Measurements from ENCODE around the gene ANO6.
A peak's percentile ranks its signal among the peaks of the same experiment; 100 is the strongest.
"Not testable (repeated sequence)": the region's sequence is repeated elsewhere in the genome, so short reads cannot be mapped to it uniquely, and the experiment has no call there.

Gene ANO6

GRCh38 chr12:45215419-45216229, at the start of gene ANO6:
Gene ANO6 (plus strand): TSS chr12:45216095. CDS start chr12:45216322, 227 bp downstream.
- peak; percentile 89 for DNase-seq

- DNase-seq: no peak
Observed at GRCh38 chr12:45168976-45169375, 46.9 kb upstream of the ANO6 start.

- peak; percentile 84 for DNase-seq
Observed at GRCh38 chr12:45170456-45171042, 45.3 kb upstream of the ANO6 start.

GRCh38 chr12:45173293-45173692, 42.6 kb upstream of the ANO6 start:
- DNase-seq: not testable (repeated sequence)

GRCh38 chr12:45174595-45174994, 41.3 kb upstream of the ANO6 start:
- no peak for DNase-seq

GRCh38 chr12:45178771-45179170, 37.1 kb upstream of the ANO6 start:
- DNase-seq: no peak

- DNase-seq: no peak
Observed at GRCh38 chr12:45182511-45182910, 33.4 kb upstream of the ANO6 start.

GRCh38 chr12:45183246-45183645, 32.6 kb upstream of the ANO6 start:
- DNase-seq: no peak

GRCh38 chr12:45184147-45184963, 31.5 kb upstream of the ANO6 start:
- no peak for DNase-seq

- no peak for DNase-seq
Observed at GRCh38 chr12:45186762-45187161, 29.1 kb upstream of the ANO6 start.

- no peak for DNase-seq
Observed at GRCh38 chr12:45189766-45190403, 26.0 kb upstream of the ANO6 start.

- DNase-seq: peak; percentile 16
Observed at GRCh38 chr12:45191239-45191638, 24.7 kb upstream of the ANO6 start.

GRCh38 chr12:45192707-45193106, 23.2 kb upstream of the ANO6 start:
- no peak for DNase-seq

- DNase-seq: peak; percentile 35
Observed at GRCh38 chr12:45200491-45201043, 15.3 kb upstream of the ANO6 start.

- DNase-seq: no peak
Observed at GRCh38 chr12:45203767-45204166, 12.1 kb upstream of the ANO6 start.

- no peak for DNase-seq
Observed at GRCh38 chr12:45204757-45205156, 11.1 kb upstream of the ANO6 start.

GRCh38 chr12:45205165-45205825, 10.6 kb upstream of the ANO6 start:
- DNase-seq: no peak

- no peak for DNase-seq
Observed at GRCh38 chr12:45208604-45209487, 7.0 kb upstream of the ANO6 start.

GRCh38 chr12:45209784-45210183, 6.1 kb upstream of the ANO6 start:
- DNase-seq: no peak

- DNase-seq: no peak
Observed at GRCh38 chr12:45212064-45212463, 3.8 kb upstream of the ANO6 start.

GRCh38 chr12:45213107-45213506, 2.8 kb upstream of the ANO6 start:
- no peak for DNase-seq
